Measurements from ENCODE around the gene RUFY1. TPM values are rescaled to one million over a fixed set of nuclear protein-coding genes. Genes with fewer than 3 reads are reported as not detected.
A peak's percentile ranks its signal among the peaks of the same experiment; 100 is the strongest.

The RUFY1 gene
- total RNA-seq, 6 experiments from 2014 or later = 34.3 to 37.2 (median 36.0) TPM

DNA sequence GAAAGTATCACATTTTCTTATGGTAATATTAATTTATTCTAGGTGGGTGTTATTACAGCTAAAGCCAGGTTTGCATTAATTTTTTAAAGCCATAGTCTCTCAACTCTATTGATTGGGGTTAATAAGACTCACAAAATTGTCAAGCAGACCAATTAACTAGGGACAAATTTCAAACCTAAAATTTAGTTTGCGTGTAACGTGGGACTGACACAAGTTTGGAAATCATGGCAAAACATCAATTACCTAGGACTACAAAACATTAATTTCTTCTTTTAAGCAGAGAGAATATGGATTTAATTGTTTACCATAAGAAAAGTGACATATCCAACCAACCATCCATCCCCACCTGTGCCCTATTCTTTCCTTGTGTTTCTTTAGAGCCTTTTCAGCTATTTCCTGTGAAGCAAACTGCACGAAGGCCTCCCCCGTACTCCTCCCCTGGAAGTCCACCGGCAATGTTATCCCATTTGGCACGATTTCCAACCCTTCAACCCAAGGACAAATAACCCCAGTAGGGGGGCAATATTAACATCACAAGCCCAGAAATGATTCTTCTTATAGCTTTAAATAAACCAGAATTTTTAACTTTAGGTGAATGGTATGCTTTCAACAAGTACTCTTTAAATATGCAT, 68.7 kb downstream of the RUFY1 start:
- H3K4me3 Mint-ChIP-seq = peak overlapping the region; percentile 98
- peaks cover 20% of the 10 kb centered on the region for H3K27me3 Mint-ChIP-seq (ENCODE audit: insufficient read depth)
- TF ChIP-seq, protein P1, sequence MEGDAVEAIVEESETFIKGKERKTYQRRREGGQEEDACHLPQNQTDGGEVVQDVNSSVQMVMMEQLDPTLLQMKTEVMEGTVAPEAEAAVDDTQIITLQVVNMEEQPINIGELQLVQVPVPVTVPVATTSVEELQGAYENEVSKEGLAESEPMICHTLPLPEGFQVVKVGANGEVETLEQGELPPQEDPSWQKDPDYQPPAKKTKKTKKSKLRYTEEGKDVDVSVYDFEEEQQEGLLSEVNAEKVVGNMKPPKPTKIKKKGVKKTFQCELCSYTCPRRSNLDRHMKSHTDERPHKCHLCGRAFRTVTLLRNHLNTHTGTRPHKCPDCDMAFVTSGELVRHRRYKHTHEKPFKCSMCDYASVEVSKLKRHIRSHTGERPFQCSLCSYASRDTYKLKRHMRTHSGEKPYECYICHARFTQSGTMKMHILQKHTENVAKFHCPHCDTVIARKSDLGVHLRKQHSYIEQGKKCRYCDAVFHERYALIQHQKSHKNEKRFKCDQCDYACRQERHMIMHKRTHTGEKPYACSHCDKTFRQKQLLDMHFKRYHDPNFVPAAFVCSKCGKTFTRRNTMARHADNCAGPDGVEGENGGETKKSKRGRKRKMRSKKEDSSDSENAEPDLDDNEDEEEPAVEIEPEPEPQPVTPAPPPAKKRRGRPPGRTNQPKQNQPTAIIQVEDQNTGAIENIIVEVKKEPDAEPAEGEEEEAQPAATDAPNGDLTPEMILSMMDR (IDR thresholded peaks at IDR 0.05) = no peak
- peak overlapping the region; percentile 84 for H3K27ac Mint-ChIP-seq
- DNase-seq = no peak
- peaks cover 3% of the 10 kb centered on the region; the same call in 1 of the 2 replicates for H3K9me3 Mint-ChIP-seq
- peaks cover 84% of the 10 kb centered on the region for H3K36me3 Mint-ChIP-seq (ENCODE audit: low read depth)
- H3K4me1 Mint-ChIP-seq (ENCODE audit: low read depth) = peaks cover 72% of the 10 kb centered on the region

DNA sequence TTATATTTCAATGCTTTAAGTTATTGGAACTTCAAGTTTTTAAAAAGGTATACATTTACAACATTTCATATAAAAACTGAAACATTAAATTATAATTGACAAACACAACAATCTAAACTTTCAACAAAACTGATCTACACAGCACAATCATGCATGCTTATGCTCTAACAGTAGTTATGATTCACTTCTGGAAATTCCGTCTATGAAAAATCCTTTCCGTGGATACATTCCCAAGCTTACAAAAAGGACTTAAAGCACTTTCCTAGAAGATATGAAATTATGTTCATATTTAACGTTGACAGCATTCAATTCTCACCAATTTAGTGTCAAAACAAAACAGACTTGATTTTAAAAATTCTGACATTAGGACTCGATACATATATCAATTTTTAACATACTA, 69.4 kb downstream of the RUFY1 start:
- no peak for DNase-seq
- TF ChIP-seq, protein P1 (IDR thresholded peaks at IDR 0.05) = no peak
- Mint-ChIP-seq H3K9me3 (peaks cover 3% of the 10 kb centered on the region; the same call in 1 of the 2 replicates), H3K36me3 (ENCODE audit: low read depth) (peaks cover 77% of the 10 kb centered on the region), H3K4me1 (ENCODE audit: low read depth) (peaks cover 75% of the 10 kb centered on the region), H3K27ac (peak overlapping the region; percentile 99), H3K27me3 (ENCODE audit: insufficient read depth) (peaks cover 20% of the 10 kb centered on the region), H3K4me3 (peak overlapping the region; percentile 98)

DNA sequence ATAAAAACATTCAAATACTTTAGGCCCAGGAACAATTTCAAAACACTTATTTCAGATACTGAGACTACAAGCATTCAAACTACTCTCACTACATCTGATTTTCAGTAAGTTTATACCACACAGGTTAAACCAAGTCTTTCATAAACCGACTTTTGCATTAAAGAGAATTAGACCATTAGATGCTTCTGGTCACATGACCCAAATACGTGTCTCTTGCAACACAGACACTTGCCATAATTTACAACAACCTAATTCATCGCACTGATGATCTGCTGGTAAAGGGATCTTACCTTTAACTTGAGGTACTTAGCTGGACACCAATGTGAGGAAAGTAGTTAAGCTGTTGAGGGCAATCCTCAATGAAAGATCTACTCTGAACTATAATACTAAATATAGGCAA, 69.9 kb downstream of the RUFY1 start:
- DNase-seq = no peak
- TF ChIP-seq, protein P1 (IDR thresholded peaks at IDR 0.05) = no peak
- H3K4me3 Mint-ChIP-seq = peak overlapping the region; percentile 98
- peak overlapping the region; percentile 99 for H3K27ac Mint-ChIP-seq
- H3K9me3 Mint-ChIP-seq = peaks cover 3% of the 10 kb centered on the region; the same call in 1 of the 2 replicates
- H3K27me3 Mint-ChIP-seq (ENCODE audit: insufficient read depth) = peaks cover 20% of the 10 kb centered on the region
- H3K4me1 Mint-ChIP-seq (ENCODE audit: low read depth) = peaks cover 77% of the 10 kb centered on the region
- H3K36me3 Mint-ChIP-seq (ENCODE audit: low read depth) = peaks cover 74% of the 10 kb centered on the region

DNA sequence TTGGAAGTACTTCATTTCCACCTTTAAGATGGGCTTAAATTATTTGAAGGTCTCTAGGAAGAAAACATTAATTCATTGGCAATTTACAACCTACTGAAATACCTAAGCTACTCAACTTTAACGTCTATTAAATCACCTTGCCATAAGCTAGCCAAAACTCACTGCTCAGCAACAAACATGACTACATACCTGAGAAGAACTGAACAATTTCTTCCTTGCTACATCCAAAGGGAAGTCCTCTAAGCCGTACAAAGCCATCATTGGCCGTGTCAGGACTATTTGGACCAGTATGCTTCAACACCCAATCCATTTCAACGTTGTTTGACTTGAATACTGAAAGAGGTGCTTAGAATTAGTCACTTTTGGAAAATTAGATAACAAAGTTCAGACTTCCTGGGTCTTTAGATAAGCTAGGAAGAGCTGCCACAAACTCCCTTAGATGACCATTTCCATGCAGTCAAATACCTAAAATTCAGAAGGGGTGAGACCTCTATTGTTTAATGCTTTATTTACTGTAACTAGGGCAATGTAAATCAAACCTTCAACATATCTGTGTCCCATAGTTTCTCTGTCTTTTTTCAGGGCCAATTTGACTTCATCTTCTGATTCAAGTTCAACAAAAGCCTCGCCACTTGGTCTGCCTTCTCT, 70.5 kb downstream of the RUFY1 start:
- Mint-ChIP-seq H3K27ac (peak overlapping the region; percentile 99), H3K4me1 (ENCODE audit: low read depth) (peaks cover 73% of the 10 kb centered on the region)
- peak; percentile 46 for DNase-seq

DNA sequence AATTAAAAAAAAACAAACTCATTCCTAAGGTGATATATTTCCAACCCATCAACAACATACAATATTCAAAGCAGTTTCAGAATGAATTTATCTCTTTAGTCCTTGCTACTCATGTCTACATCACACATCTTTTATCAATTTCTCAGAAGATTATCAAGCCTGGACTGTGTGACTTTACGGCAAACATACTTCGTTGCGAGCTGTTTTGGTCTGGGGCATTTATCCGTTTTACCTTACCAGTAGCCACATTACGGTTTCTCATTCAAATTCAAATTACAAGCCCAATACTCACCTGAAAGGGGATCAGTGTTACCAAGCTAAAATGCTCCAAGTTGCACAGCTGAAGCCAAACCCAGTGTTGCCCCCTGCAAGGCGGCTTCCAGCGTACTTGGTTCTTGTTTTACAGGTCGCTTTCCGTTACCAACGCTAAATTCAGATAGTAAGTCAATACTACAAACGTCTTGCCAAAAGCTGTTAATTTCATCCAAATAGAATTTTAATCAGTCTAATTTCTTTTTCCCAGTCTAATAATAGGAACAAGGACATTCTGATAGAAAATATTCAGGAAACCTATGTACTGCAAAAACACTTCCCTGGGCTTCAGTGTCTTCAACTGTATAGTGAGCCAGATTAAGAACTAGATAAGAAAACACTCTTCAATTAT, 71.3 kb downstream of the RUFY1 start:
- peak overlapping the region; percentile 99 for H3K27ac Mint-ChIP-seq
- peaks cover 3% of the 10 kb centered on the region; the same call in 1 of the 2 replicates for H3K9me3 Mint-ChIP-seq
- H3K4me1 Mint-ChIP-seq (ENCODE audit: low read depth) = peaks cover 65% of the 10 kb centered on the region
- DNase-seq = no peak
- H3K27me3 Mint-ChIP-seq (ENCODE audit: insufficient read depth) = peaks cover 13% of the 10 kb centered on the region
- peak overlapping the region; percentile 98 for H3K4me3 Mint-ChIP-seq
- H3K36me3 Mint-ChIP-seq (ENCODE audit: low read depth) = peaks cover 61% of the 10 kb centered on the region
- TF ChIP-seq, protein P1 (IDR thresholded peaks at IDR 0.05) = no peak

More for the DNA sequence above, 70.5 kb downstream of the RUFY1 start:
- Mint-ChIP-seq H3K27me3 (ENCODE audit: insufficient read depth) (peaks cover 20% of the 10 kb centered on the region), H3K9me3 (peaks cover 3% of the 10 kb centered on the region; the same call in 1 of the 2 replicates), H3K4me3 (peak overlapping the region; percentile 98), H3K36me3 (ENCODE audit: low read depth) (peaks cover 70% of the 10 kb centered on the region)
- TF ChIP-seq, protein P1 (IDR thresholded peaks at IDR 0.05) = no peak
